GM23338 (cell line): ENCODE measurements around the gene FCER1G. TPM values are rescaled to one million over a fixed set of nuclear protein-coding genes. Genes with fewer than 3 reads are reported as not detected.

Experiments
- ATAC-seq: fragments of 200-7000 bp; cut with Tn5 transposase; 3 replicates; pipeline ENCODE4 v1.9.1; 2020
- DNase-seq: peaks from one replicate; pipeline ENCODE4 v3.0.0-alpha.2; 2015; ENCODE audit warnings: low spot score
- H2AFZ ChIP-seq: fragments of 200-600 bp; sonication (generic); 2 replicates; pipeline ENCODE4 v1.8.0; 2016; ENCODE audit warnings: antibody characterized with exemption, mild to moderate bottlenecking, moderate library complexity
- H3F3A ChIP-seq: fragments of 200-600 bp; sonication (generic); replicated peaks from 2 replicates; pipeline ENCODE4 v1.8.0; 2017; ENCODE audit warnings: antibody characterized with exemption, mixed run types, low read depth
- H3K27ac ChIP-seq: fragments of 200-600 bp; sonication (generic); 2 replicates; pipeline ENCODE4 v1.6.1; 2016; ENCODE audit warnings: low read depth
- H3K27me3 ChIP-seq: fragments of 200-600 bp; sonication (generic); 2 replicates; pipeline ENCODE4 v1.8.0; 2016; ENCODE audit warnings: mild to moderate bottlenecking, mixed run types, moderate library complexity; ENCODE audit not compliant: insufficient read depth
- H3K36me3 ChIP-seq: fragments of 200-600 bp; sonication (generic); 2 replicates; pipeline ENCODE4 v1.8.0; 2016; ENCODE audit warnings: mild to moderate bottlenecking; ENCODE audit not compliant: insufficient read depth
- H3K4me1 ChIP-seq: fragments of 200-600 bp; sonication (generic); 2 replicates; pipeline ENCODE4 v1.8.0; 2016; ENCODE audit warnings: mild to moderate bottlenecking, moderate library complexity; ENCODE audit not compliant: insufficient read depth
- H3K4me2 ChIP-seq: fragments of 200-600 bp; sonication (generic); 2 replicates; pipeline ENCODE4 v1.7.1; 2017; ENCODE audit warnings: mixed run types
- H3K4me3 ChIP-seq: fragments of 200-600 bp; sonication (generic); 2 replicates; pipeline ENCODE4 v1.6.1; 2016; ENCODE audit warnings: mixed run types
- H3K79me2 ChIP-seq: fragments of 200-600 bp; sonication (generic); replicated peaks from 2 replicates; pipeline ENCODE4 v1.8.0; 2017; ENCODE audit warnings: mild to moderate bottlenecking; ENCODE audit not compliant: insufficient read depth
- H3K9me2 ChIP-seq: fragments of 200-600 bp; sonication (generic); 2 replicates; pipeline ENCODE4 v1.8.0; 2017; ENCODE audit not compliant: insufficient read depth
- H4K20me1 ChIP-seq: fragments of 200-600 bp; sonication (generic); replicated peaks from 2 replicates; pipeline ENCODE4 v1.8.0; 2017; ENCODE audit warnings: mild to moderate bottlenecking; ENCODE audit not compliant: insufficient read depth
- H3K27ac Mint-ChIP-seq: 2 replicates; pipeline ENCODE4 v1.8.0; 2020; ENCODE audit warnings: inconsistent platforms, mild to moderate bottlenecking, moderate library complexity, mixed read lengths
- H3K27me3 Mint-ChIP-seq: 3 replicates; pipeline ENCODE4 v1.8.0; 2022; ENCODE audit warnings: low read depth, mild to moderate bottlenecking, moderate library complexity, mixed read lengths, inconsistent platforms; ENCODE audit not compliant: insufficient read depth, poor library complexity
- H3K36me3 Mint-ChIP-seq: 3 replicates; pipeline ENCODE4 v1.8.0; 2021; ENCODE audit warnings: low read depth, mild to moderate bottlenecking, inconsistent platforms, moderate library complexity, mixed read lengths
- H3K4me1 Mint-ChIP-seq: 3 replicates; pipeline ENCODE4 v1.8.0; 2020; ENCODE audit warnings: mild to moderate bottlenecking, inconsistent platforms, mixed read lengths
- H3K4me3 Mint-ChIP-seq: 3 replicates; pipeline ENCODE4 v1.8.0; 2021; ENCODE audit warnings: moderate library complexity, mild to moderate bottlenecking, inconsistent platforms, mixed read lengths
- H3K9me3 Mint-ChIP-seq: 3 replicates; pipeline ENCODE4 v1.8.0; 2020; ENCODE audit warnings: moderate library complexity, mild to moderate bottlenecking, inconsistent platforms, mixed read lengths
- CREB1 ChIP-seq: fragments of 250-450 bp; sonication (Bioruptor Pico); IDR thresholded peaks from 2 replicates; pipeline ENCODE4 v1.5.0; 2020; ENCODE audit warnings: low read depth, mild to moderate bottlenecking, moderate library complexity
- ETS1 ChIP-seq: IDR thresholded peaks from 2 replicates; pipeline ENCODE4 v1.6.1; 2016; ENCODE audit warnings: antibody characterized with exemption
- EZH2 ChIP-seq: fragments of 200-600 bp; sonication (generic); IDR thresholded peaks from one replicate; pipeline ENCODE4 v1.8.0; 2017; ENCODE audit warnings: antibody characterized with exemption, mild to moderate bottlenecking, low read depth; ENCODE audit not compliant: unreplicated experiment
- JUNB ChIP-seq: IDR thresholded peaks from one replicate; pipeline ENCODE4 v1.6.1; 2016; ENCODE audit warnings: antibody characterized with exemption; ENCODE audit not compliant: unreplicated experiment
- POLR2AphosphoS5 ChIP-seq: IDR thresholded peaks from 2 replicates; pipeline ENCODE4 v1.6.1; 2016; ENCODE audit warnings: antibody characterized with exemption, low read depth
- ZNF114 ChIP-seq: fragments of 250-450 bp; sonication (Bioruptor Pico); IDR thresholded peaks from 2 replicates; pipeline ENCODE4 v1.5.0; 2020; ENCODE audit warnings: mild to moderate bottlenecking, moderate library complexity
- ZNF462 ChIP-seq: fragments of 250-450 bp; sonication (Bioruptor Pico); IDR thresholded peaks from 2 replicates; pipeline ENCODE4 v1.5.0; 2020; ENCODE audit warnings: mild to moderate bottlenecking, moderate library complexity
- polyA plus RNA-seq: library from polyadenylated mRNA; unstranded; fragments of >200 nt; fragmentation: Nextera tagmentation; extraction: Ambion mirVana; gene quantifications from 2 replicates; pipeline ENCODE4 v1.2.1, GENCODE V29; 2016
- total RNA-seq: library from RNA; depleted of rRNA; stranded (reverse); fragments of >200 nt; shearing (Covaris generic); gene quantifications from 2 replicates; pipeline ENCODE4 v1.2.3, GENCODE V29; 2014
- TF ChIP-seq, protein P1 (sequence below): IDR thresholded peaks from one replicate; pipeline ENCODE4 v1.6.1; 2018; ENCODE audit warnings: antibody characterized with exemption; ENCODE audit not compliant: unreplicated experiment
- TF ChIP-seq, protein P2 (sequence below), 2 experiments: fragments of 200-600 bp in 1 of 2; sonication (generic) in 1 of 2; conservative IDR thresholded peaks; 2 replicates each; pipeline versions ENCODE4 v1.5.1 to v1.6.1; 2016 to 2017; ENCODE audit warnings: antibody characterized with exemption in 2 of 2, low read depth in 2 of 2, mild to moderate bottlenecking in 2 of 2, moderate library complexity in 1 of 2

Gene FCER1G
- total and polyA plus RNA-seq, 2 experiments from 2014 or later = 1.1 TPM; not detected in 1

DNA sequence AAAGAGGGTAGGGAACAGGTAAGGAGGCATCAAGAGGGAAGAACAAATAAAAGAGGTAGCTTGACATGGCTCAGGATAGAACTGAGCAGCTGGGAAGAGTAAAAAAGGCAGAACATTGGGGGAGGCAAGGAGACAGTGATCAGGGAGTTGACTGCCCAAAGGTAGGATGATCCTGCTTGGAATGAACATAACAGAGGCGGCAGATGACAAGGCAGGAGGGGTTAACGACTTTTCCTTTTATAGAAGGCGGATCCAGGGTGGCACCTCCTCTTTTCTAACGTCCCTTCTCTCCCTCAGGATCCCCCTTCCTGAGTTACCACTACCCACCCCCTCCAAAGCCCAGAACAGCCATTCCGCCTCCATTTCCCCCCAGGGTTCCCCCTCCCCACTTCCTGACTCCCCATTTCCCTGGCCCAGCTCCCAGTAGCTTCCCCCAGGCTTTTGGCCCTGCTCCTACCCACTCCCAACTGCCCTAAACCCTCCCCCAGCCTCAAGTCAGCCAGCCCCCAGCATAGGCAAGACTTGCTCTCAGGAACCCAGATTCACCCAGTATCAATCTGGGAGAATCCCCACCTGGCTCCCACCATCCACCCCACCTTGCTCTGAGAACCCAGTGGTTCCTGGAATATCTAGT is 15.5 kb upstream of the FCER1G start (continued):
- TF ChIP-seq ETS1 (no peak), JUNB (no peak)
- TF ChIP-seq, protein P1, sequence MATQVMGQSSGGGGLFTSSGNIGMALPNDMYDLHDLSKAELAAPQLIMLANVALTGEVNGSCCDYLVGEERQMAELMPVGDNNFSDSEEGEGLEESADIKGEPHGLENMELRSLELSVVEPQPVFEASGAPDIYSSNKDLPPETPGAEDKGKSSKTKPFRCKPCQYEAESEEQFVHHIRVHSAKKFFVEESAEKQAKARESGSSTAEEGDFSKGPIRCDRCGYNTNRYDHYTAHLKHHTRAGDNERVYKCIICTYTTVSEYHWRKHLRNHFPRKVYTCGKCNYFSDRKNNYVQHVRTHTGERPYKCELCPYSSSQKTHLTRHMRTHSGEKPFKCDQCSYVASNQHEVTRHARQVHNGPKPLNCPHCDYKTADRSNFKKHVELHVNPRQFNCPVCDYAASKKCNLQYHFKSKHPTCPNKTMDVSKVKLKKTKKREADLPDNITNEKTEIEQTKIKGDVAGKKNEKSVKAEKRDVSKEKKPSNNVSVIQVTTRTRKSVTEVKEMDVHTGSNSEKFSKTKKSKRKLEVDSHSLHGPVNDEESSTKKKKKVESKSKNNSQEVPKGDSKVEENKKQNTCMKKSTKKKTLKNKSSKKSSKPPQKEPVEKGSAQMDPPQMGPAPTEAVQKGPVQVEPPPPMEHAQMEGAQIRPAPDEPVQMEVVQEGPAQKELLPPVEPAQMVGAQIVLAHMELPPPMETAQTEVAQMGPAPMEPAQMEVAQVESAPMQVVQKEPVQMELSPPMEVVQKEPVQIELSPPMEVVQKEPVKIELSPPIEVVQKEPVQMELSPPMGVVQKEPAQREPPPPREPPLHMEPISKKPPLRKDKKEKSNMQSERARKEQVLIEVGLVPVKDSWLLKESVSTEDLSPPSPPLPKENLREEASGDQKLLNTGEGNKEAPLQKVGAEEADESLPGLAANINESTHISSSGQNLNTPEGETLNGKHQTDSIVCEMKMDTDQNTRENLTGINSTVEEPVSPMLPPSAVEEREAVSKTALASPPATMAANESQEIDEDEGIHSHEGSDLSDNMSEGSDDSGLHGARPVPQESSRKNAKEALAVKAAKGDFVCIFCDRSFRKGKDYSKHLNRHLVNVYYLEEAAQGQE = no peak

GRCh38 chr1:161200421-161200991 is 14.6 kb upstream of the FCER1G start:
- Histone ChIP-seq H3K36me3 (peaks cover 11% of the 10 kb centered on the region), H3K27ac (peak overlapping the region; percentile 99), H3K9me2 (no peaks in the 10 kb centered on the region), H3K4me2 (peak overlapping the region; percentile 75), H3K27me3 (no peaks in the 10 kb centered on the region), H3K79me2 (peaks cover 29% of the 10 kb centered on the region), H4K20me1 (no peaks in the 10 kb centered on the region), H2AFZ (peak overlapping the region; percentile 57), H3F3A (peaks cover 30% of the 10 kb centered on the region; the same call in 1 of the 2 replicates), H3K4me1 (peaks cover 56% of the 10 kb centered on the region), H3K4me3 (no peak overlapping the region; the same call in 1 of the 2 replicates)
- ATAC-seq (peak; percentile 3; the same call in 2 of the 3 replicates), DNase-seq (peak; percentile 51)
- peak overlapping the region; percentile 98 for H3K27ac Mint-ChIP-seq
- peaks cover 61% of the 10 kb centered on the region for H3K4me1 Mint-ChIP-seq
- H3K27me3 Mint-ChIP-seq = peaks cover 17% of the 10 kb centered on the region
- peaks cover 19% of the 10 kb centered on the region for H3K36me3 Mint-ChIP-seq
- peak overlapping the region; percentile 32; the same call in 2 of the 3 replicates for H3K4me3 Mint-ChIP-seq
- H3K9me3 Mint-ChIP-seq = no peaks in the 10 kb centered on the region; the same call in 2 of the 3 replicates
- TF ChIP-seq CREB1 (no peak), ZNF114 (no peak), EZH2 (no peak), POLR2AphosphoS5 (no peak), ZNF462 (CRISPR knock-in tag) (no peak), ETS1 (no peak)
- TF ChIP-seq, protein P2, sequence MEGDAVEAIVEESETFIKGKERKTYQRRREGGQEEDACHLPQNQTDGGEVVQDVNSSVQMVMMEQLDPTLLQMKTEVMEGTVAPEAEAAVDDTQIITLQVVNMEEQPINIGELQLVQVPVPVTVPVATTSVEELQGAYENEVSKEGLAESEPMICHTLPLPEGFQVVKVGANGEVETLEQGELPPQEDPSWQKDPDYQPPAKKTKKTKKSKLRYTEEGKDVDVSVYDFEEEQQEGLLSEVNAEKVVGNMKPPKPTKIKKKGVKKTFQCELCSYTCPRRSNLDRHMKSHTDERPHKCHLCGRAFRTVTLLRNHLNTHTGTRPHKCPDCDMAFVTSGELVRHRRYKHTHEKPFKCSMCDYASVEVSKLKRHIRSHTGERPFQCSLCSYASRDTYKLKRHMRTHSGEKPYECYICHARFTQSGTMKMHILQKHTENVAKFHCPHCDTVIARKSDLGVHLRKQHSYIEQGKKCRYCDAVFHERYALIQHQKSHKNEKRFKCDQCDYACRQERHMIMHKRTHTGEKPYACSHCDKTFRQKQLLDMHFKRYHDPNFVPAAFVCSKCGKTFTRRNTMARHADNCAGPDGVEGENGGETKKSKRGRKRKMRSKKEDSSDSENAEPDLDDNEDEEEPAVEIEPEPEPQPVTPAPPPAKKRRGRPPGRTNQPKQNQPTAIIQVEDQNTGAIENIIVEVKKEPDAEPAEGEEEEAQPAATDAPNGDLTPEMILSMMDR (conservative IDR thresholded peaks at IDR 0.05; ENCODE audit: low read depth in 2 of 2) = no peak
